ENCODE data around the gene MPDU1.

- TF ChIP-seq ZBTB33 (IDR thresholded peaks at IDR 0.05): no peak
- TF ChIP-seq CTCF (IDR thresholded peaks at IDR 0.05; ENCODE audit: low read depth, low read length, missing input control): peak; percentile 94
- peak; percentile 90 to 91 for TF ChIP-seq RAD21 (IDR thresholded peaks at IDR 0.05)
- peak; percentile 21 for TF ChIP-seq MAX (IDR thresholded peaks at IDR 0.05)
- no peak for TF ChIP-seq GABPA (IDR thresholded peaks at IDR 0.05 in 1 of 2, conservative IDR thresholded peaks at IDR 0.05 in 1 of 2)
- no peak for TF ChIP-seq REST (IDR thresholded peaks at IDR 0.05)
- TF ChIP-seq JUND (IDR thresholded peaks at IDR 0.05): no peak
- no peak for TF ChIP-seq EGR1 (IDR thresholded peaks at IDR 0.05; ENCODE audit: low read depth in 2 of 2)
- TF ChIP-seq FOXA1 (IDR thresholded peaks at IDR 0.05): no peak
- TF ChIP-seq YY1 (IDR thresholded peaks at IDR 0.05): peak; percentile 67
- peak; percentile 47 for TF ChIP-seq SP1 (IDR thresholded peaks at IDR 0.05)
- no peak for TF ChIP-seq TAF1 (conservative IDR thresholded peaks at IDR 0.05)
Measured at GRCh38 chr17:7561028-7561575, 22.6 kb upstream of the MPDU1 start.
